ENCODE data around the gene CDH5.

DNA sequence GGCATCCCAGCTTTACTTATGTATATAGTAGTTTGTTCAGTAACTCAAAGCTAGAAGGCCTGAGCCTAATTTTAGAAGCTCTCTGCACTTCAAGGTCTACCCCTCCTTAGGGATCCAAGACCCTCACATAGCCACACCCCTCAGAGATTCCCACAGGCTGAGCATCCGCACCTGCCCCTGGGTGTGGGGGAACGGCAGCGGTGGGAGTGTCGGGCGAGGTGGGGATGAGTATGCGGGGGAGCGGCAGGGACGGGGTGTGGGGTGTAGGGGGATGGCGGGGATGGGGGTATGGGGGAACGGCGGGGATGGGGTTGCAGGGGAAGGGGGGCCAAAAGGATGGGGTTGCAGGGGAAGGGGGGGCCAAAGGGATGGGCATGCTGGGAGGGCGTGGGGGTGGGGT lies 35.7 kb downstream of the CDH5 start:
- TF ChIP-seq, protein P1, sequence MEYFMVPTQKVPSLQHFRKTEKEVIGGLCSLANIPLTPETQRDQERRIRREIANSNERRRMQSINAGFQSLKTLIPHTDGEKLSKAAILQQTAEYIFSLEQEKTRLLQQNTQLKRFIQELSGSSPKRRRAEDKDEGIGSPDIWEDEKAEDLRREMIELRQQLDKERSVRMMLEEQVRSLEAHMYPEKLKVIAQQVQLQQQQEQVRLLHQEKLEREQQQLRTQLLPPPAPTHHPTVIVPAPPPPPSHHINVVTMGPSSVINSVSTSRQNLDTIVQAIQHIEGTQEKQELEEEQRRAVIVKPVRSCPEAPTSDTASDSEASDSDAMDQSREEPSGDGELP (IDR thresholded peaks at IDR 0.05; ENCODE audit: borderline replicate concordance, low read depth), result no peak
- TF ChIP-seq, protein P2, sequence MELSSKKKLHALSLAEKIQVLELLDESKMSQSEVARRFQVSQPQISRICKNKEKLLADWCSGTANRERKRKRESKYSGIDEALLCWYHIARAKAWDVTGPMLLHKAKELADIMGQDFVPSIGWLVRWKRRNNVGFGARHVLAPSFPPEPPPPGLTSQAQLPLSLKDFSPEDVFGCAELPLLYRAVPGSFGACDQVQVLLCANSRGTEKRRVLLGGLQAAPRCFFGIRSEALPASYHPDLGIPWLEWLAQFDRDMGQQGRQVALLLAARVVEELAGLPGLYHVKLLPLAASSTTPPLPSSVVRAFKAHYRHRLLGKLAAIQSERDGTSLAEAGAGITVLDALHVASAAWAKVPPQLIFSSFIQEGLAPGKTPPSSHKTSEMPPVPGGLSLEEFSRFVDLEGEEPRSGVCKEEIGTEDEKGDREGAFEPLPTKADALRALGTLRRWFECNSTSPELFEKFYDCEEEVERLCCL (CRISPR knock-in tag; IDR thresholded peaks at IDR 0.05; ENCODE audit: borderline replicate concordance), result no peak
- no peak for TF ChIP-seq ZNF747 (CRISPR knock-in tag; IDR thresholded peaks at IDR 0.05; ENCODE audit: borderline replicate concordance)

All from HepG2 (cell line).